GM12874 (cell line): ENCODE results near the gene CARD11.

ENCODE experiments used
- CTCF ChIP-seq: IDR thresholded peaks from 2 replicates; pipeline ENCODE4 v1.5.1; 2011; ENCODE audit warnings: low read depth, mild to moderate bottlenecking, control low read depth, low read length, moderate library complexity; ENCODE audit not compliant: insufficient read depth

Gene CARD11

GRCh38 chr7:2959103-2959680 is 84.5 kb downstream of the CARD11 start:
- no peak for TF ChIP-seq CTCF

- no peak for TF ChIP-seq CTCF
Observed at GRCh38 chr7:2958416-2959102, 85.1 kb downstream of the CARD11 start.

GRCh38 chr7:2956526-2957368 is 86.9 kb downstream of the CARD11 start:
- no peak for TF ChIP-seq CTCF

- no peak for TF ChIP-seq CTCF
Observed at GRCh38 chr7:2956076-2956475, 87.6 kb downstream of the CARD11 start.

- TF ChIP-seq CTCF: no peak
Observed at GRCh38 chr7:2955269-2955668, 88.4 kb downstream of the CARD11 start.

- no peak for TF ChIP-seq CTCF
Observed at GRCh38 chr7:2954433-2954853, 89.2 kb downstream of the CARD11 start.
